PC-9 (cell line): ENCODE data around the gene PTX3. TPM values are rescaled to one million over a fixed set of nuclear protein-coding genes. Genes with fewer than 3 reads are reported as not detected.

ENCODE experiments used
- BruUV-seq: library from RNA; stranded (reverse); fragments of 400-500 nt; replicated peaks from 2 replicates; lab custom pipeline; 2021; lab: Mats Ljungman, UMichigan
- CTCF ChIA-PET: fragments of 300-600 bp; sonication (Branson Sonifier 250); formaldehyde crosslinking; loops from one replicate; lab custom pipeline; 2022; ENCODE audit warnings: antibody characterized with exemption; lab: Charles Lee
- POLR2A ChIA-PET: fragments of 300-600 bp; sonication (Branson Sonifier 250); formaldehyde crosslinking; loops from one replicate; lab custom pipeline; 2022; ENCODE audit warnings: antibody characterized with exemption; ENCODE audit not compliant: unreplicated experiment; lab: Charles Lee
- DNase-seq, 2 experiments: peaks; one replicate each; pipeline versions ENCODE4 v3.0.0 to v3.0.0-alpha.2; 2015 to 2022; ENCODE audit warnings: mixed read lengths in 1 of 2
- H2AFZ ChIP-seq: fragments of 200-600 bp; sonication (generic); 2 replicates; pipeline ENCODE4 v1.8.1; 2017; ENCODE audit warnings: antibody characterized with exemption
- H3F3A ChIP-seq: fragments of 200-600 bp; sonication (generic); 2 replicates; pipeline ENCODE4 v1.8.1; 2017; ENCODE audit warnings: antibody characterized with exemption, mild to moderate bottlenecking, low read depth; ENCODE audit not compliant: insufficient read depth
- H3K27ac ChIP-seq: fragments of 200-600 bp; sonication (generic); 2 replicates; pipeline ENCODE4 v1.6.1; 2016; ENCODE audit warnings: mixed run types
- H3K27me3 ChIP-seq: fragments of 200-600 bp; sonication (generic); 2 replicates; pipeline ENCODE4 v1.6.1; 2016; ENCODE audit warnings: low read depth, mixed run types; ENCODE audit not compliant: insufficient read depth
- H3K36me3 ChIP-seq: fragments of 200-600 bp; sonication (generic); 2 replicates; pipeline ENCODE4 v1.6.1; 2016; ENCODE audit warnings: low read depth, mixed run types
- H3K4me1 ChIP-seq: fragments of 200-600 bp; sonication (generic); replicated peaks from 2 replicates; pipeline ENCODE4 v1.6.1; 2016; ENCODE audit warnings: mixed run types; ENCODE audit not compliant: insufficient read depth
- H3K4me2 ChIP-seq: fragments of 200-600 bp; sonication (generic); 2 replicates; pipeline ENCODE4 v1.6.1; 2017; ENCODE audit warnings: mixed run types
- H3K4me3 ChIP-seq: fragments of 200-600 bp; sonication (generic); 2 replicates; pipeline ENCODE4 v1.6.1; 2016; ENCODE audit warnings: mixed run types
- H3K79me2 ChIP-seq: fragments of 200-600 bp; sonication (generic); 2 replicates; pipeline ENCODE4 v1.6.1; 2017; ENCODE audit warnings: low read depth, mixed run types
- H3K9me2 ChIP-seq: fragments of 200-600 bp; sonication (generic); 2 replicates; pipeline ENCODE4 v1.8.1; 2017; ENCODE audit warnings: mild to moderate bottlenecking; ENCODE audit not compliant: insufficient read depth
- H3K9me3 ChIP-seq: fragments of 200-600 bp; sonication (generic); 2 replicates; pipeline ENCODE4 v1.8.1; 2016; ENCODE audit warnings: low read depth; ENCODE audit not compliant: insufficient read depth
- H4K20me1 ChIP-seq: fragments of 200-600 bp; sonication (generic); 2 replicates; pipeline ENCODE4 v1.8.1; 2017; ENCODE audit not compliant: insufficient read depth
- CTCF ChIP-seq: fragments of 200-600 bp; sonication (generic); conservative IDR thresholded peaks from 2 replicates; pipeline ENCODE4 v1.6.1; 2017; ENCODE audit warnings: mixed run types, antibody characterized with exemption, mild to moderate bottlenecking, moderate library complexity
- EZH2 ChIP-seq: fragments of 200-600 bp; sonication (generic); IDR thresholded peaks from 2 replicates; pipeline ENCODE4 v1.8.0; 2017; ENCODE audit warnings: antibody characterized with exemption, low read depth
- intact Hi-C: fragments of 100-400 bp; cut with micrococcal nuclease; formaldehyde crosslinking; loops from one replicate; pipeline ENCODE4 v1.10.0; 2022; ENCODE audit not compliant: unreplicated experiment
- total RNA-seq: library from RNA; stranded (reverse); gene quantifications from 2 replicates; pipeline ENCODE4 v1.2.3, GENCODE V29; 2021

The PTX3 gene
- total RNA-seq, 1 experiment from 2014 or later, result 0.59 TPM

DNA sequence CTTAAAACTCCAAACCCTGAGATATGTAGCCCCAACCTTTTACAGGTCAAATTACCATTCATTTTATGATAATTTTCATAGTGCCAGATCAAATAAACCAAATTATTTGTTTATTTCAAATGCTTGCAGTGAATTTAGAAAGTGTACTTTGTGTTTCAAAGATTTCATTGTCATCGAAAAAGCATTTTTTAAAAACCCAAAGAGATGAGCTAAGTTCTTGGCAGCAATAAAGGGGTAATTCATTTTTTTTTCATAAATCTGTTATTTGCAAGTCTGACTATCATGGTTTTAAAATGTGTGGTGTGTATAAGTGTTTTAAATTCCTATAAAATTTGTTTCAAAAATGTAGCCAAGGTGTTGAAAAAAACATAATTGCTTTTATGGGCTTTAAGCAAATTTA, 17.2 kb downstream of the PTX3 start:
- Histone ChIP-seq H3K4me2 (no peak overlapping the region), H3K4me1 (no peaks in the 10 kb centered on the region), H3K9me3 (no peaks in the 10 kb centered on the region), H3K4me3 (no peak overlapping the region), H3K36me3 (no peaks in the 10 kb centered on the region), H3K27me3 (no peaks in the 10 kb centered on the region), H3K27ac (no peak overlapping the region), H3F3A (no peaks in the 10 kb centered on the region), H3K9me2 (0 out of 2 replicates have a peak, but pooled peaks cover 6% of the 10 kb centered on the region), H3K79me2 (no peaks in the 10 kb centered on the region), H4K20me1 (no peaks in the 10 kb centered on the region), H2AFZ (no peak overlapping the region)
- no TSS peak for BruUV-seq
- TF ChIP-seq EZH2 (no peak), CTCF (no peak)
- ChIA-PET CTCF (no interaction called here), POLR2A (interaction anchor here (0.7 kb wide), 1 partner anchor 44 kb away, joined by 22 read pairs; no protein-coding TSS in a partner anchor)
- no peak for DNase-seq
- intact Hi-C loops, result no loop called here

DNA sequence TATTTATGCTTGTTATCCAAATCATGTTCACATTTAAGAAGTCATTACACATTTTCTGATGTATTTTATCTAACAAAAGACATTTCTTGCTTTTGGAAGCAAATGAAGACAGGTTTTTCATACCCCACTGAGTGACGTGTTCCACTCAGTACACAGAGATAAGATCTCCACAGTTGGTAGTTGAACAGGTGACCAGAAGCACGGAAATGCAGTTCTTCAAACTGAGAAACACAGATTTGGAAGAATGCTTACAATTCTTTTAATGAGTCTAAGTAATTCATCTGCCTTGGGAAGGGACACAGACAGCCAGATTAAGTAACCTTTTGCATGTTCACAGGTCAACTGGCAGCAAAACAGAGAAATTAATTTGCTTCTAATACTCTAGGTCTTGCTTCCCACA, 23.1 kb downstream of the PTX3 start:
- no TSS peak for BruUV-seq
- Histone ChIP-seq H3K36me3 (no peaks in the 10 kb centered on the region), H3K27ac (no peak overlapping the region), H3K4me1 (0 out of 2 replicates have a peak, but pooled peaks cover 5% of the 10 kb centered on the region), H3K9me2 (0 out of 2 replicates have a peak, but pooled peaks cover 6% of the 10 kb centered on the region), H4K20me1 (no peaks in the 10 kb centered on the region), H2AFZ (0 out of 2 replicates have a peak overlapping the region, but pooled peaks have one; percentile 45), H3K79me2 (no peaks in the 10 kb centered on the region), H3K9me3 (no peaks in the 10 kb centered on the region; the same call in 1 of the 2 replicates), H3K4me2 (no peak overlapping the region), H3F3A (no peaks in the 10 kb centered on the region), H3K27me3 (no peaks in the 10 kb centered on the region), H3K4me3 (no peak overlapping the region)
- intact Hi-C loops, result no loop called here
- DNase-seq, result no peak
- no peak for TF ChIP-seq CTCF
- TF ChIP-seq EZH2, result no peak
- CTCF ChIA-PET, result no interaction called here
- POLR2A ChIA-PET, result no interaction called here

- no peak for DNase-seq
- Histone ChIP-seq H3K9me2 (0 out of 2 replicates have a peak, but pooled peaks cover 6% of the 10 kb centered on the region), H3F3A (no peaks in the 10 kb centered on the region), H4K20me1 (no peaks in the 10 kb centered on the region), H3K79me2 (no peaks in the 10 kb centered on the region), H3K27ac (no peak overlapping the region), H3K36me3 (no peaks in the 10 kb centered on the region), H3K4me1 (0 out of 2 replicates have a peak, but pooled peaks cover 5% of the 10 kb centered on the region), H3K4me2 (no peak overlapping the region), H3K9me3 (no peaks in the 10 kb centered on the region; the same call in 1 of the 2 replicates), H2AFZ (0 out of 2 replicates have a peak overlapping the region, but pooled peaks have one; percentile 45), H3K4me3 (no peak overlapping the region), H3K27me3 (no peaks in the 10 kb centered on the region)
- intact Hi-C loops, result no loop called here
- BruUV-seq, result no TSS peak
- CTCF ChIA-PET, result no interaction called here
- no peak for TF ChIP-seq CTCF
- no peak for TF ChIP-seq EZH2
- POLR2A ChIA-PET, result no interaction called here
These were observed 23.6 kb downstream of the PTX3 start for GRCh38 chr3:157460253-157460652.
